Astrocyte of the spinal cord (primary cell): ENCODE data around the gene SLC27A1.
"Not testable (repeated sequence)": the region's sequence is repeated elsewhere in the genome, so short reads cannot be mapped to it uniquely, and the experiment has no call there.

Experiments
- DNase-seq: peaks from one replicate; pipeline ENCODE4 v3.0.0; 2011; ENCODE audit warnings: low read depth, low spot score
- H3K4me3 ChIP-seq: 2 replicates; pipeline ENCODE4 v1.5.1; 2011; ENCODE audit warnings: low read depth, mild to moderate bottlenecking, low read length, moderate library complexity
- CTCF ChIP-seq: IDR thresholded peaks from 2 replicates; pipeline ENCODE4 v1.5.1; 2012; ENCODE audit warnings: low read depth, mild to moderate bottlenecking, low read length, inconsistent platforms
- in situ Hi-C: cut with HindIII; loops from 2 replicates; pipeline ENCODE4 v1.10.0; 2017; ENCODE audit warnings: low sequenced_read_pairs

The SLC27A1 gene

GRCh38 chr19:17505223-17505622, 34.9 kb downstream of the SLC27A1 start:
- no peak for DNase-seq
- H3K4me3 ChIP-seq = no peak overlapping the region
- in situ Hi-C loops = no loop called here
- TF ChIP-seq CTCF = no peak

- DNase-seq = no peak
- H3K4me3 ChIP-seq = no peak overlapping the region
- in situ Hi-C loops = no loop called here
- TF ChIP-seq CTCF = no peak
Measured at GRCh38 chr19:17506745-17507144, 36.4 kb downstream of the SLC27A1 start.

- H3K4me3 ChIP-seq, in situ Hi-C loops, DNase-seq: not testable (repeated sequence)
Measured at GRCh38 chr19:17508558-17508933, 38.2 kb downstream of the SLC27A1 start.

GRCh38 chr19:17510220-17510993, 40.1 kb downstream of the SLC27A1 start:
- in situ Hi-C loops = no loop called here
- TF ChIP-seq CTCF = no peak
- no peak for DNase-seq
- H3K4me3 ChIP-seq = peak overlapping the region; percentile 68

GRCh38 chr19:17511724-17512573, 41.6 kb downstream of the SLC27A1 start:
- in situ Hi-C loops = no loop called here
- DNase-seq = peak; percentile 87
- peak overlapping the region; percentile 68 for H3K4me3 ChIP-seq
- no peak for TF ChIP-seq CTCF

GRCh38 chr19:17512574-17512939, 42.2 kb downstream of the SLC27A1 start:
- in situ Hi-C loops = no loop called here
- no peak for TF ChIP-seq CTCF
- peak overlapping the region; percentile 68 for H3K4me3 ChIP-seq
- DNase-seq = no peak

GRCh38 chr19:17515408-17516149, 45.3 kb downstream of the SLC27A1 start:
- in situ Hi-C loops = no loop called here
- no peak overlapping the region for H3K4me3 ChIP-seq
- TF ChIP-seq CTCF = no peak
- DNase-seq = no peak
